Suprapubic skin (tissue), 4 donors: Measurements from ENCODE around the gene NR1I2.

Experiments
- CTCF ChIP-seq, 2 donors: fragments of 200-600 bp in 1 of 2; fragments of 450-650 bp in 1 of 2; sonication (generic) in 1 of 2; IDR thresholded peaks; one replicate each; pipeline ENCODE4 v1.5.1; 2016 to 2019; ENCODE audit warnings: antibody characterized with exemption in 2 of 2, mild to moderate bottlenecking in 1 of 2, moderate library complexity in 1 of 2
- EP300 ChIP-seq: sonication (generic); formaldehyde crosslinking; IDR thresholded peaks from one replicate; pipeline ENCODE4 v1.6.1; 2017; ENCODE audit warnings: antibody characterized with exemption
- POLR2A ChIP-seq, 2 donors: fragments of 450-650 bp; IDR thresholded peaks; one replicate each; pipeline ENCODE4 v1.6.1; 2017; ENCODE audit warnings: antibody characterized with exemption in 2 of 2, mild to moderate bottlenecking in 2 of 2, moderate library complexity in 2 of 2
- POLR2AphosphoS5 ChIP-seq, 3 donors: sonication (generic); formaldehyde crosslinking; IDR thresholded peaks; one replicate each; pipeline ENCODE4 v1.6.1; 2017; ENCODE audit warnings: antibody characterized with exemption in 3 of 3

- no peak for TF ChIP-seq CTCF (IDR thresholded peaks at IDR 0.05)
- no peak for TF ChIP-seq EP300
- no peak for TF ChIP-seq POLR2A (IDR thresholded peaks at IDR 0.05)
- no peak for TF ChIP-seq POLR2AphosphoS5 (IDR thresholded peaks at IDR 0.05)
Measured at GRCh38 chr3:119767936-119768601, 13.8 kb upstream of the NR1I2 start.
